ENCODE results near the gene ITPR3.
A peak's percentile ranks its signal among the peaks of the same experiment; 100 is the strongest.

The ITPR3 gene

GRCh38 chr6:33675968-33676367, 54.8 kb downstream of the ITPR3 start:
- Mint-ChIP-seq H3K4me3 (no peak overlapping the region), H3K27ac (no peak overlapping the region), H3K4me1 (no peaks in the 10 kb centered on the region), H3K27me3 (no peaks in the 10 kb centered on the region), H3K9me3 (no peaks in the 10 kb centered on the region)
- ATAC-seq (no peak), DNase-seq (no peak)

GRCh38 chr6:33676416-33677142, 55.5 kb downstream of the ITPR3 start:
- Mint-ChIP-seq H3K9me3 (no peaks in the 10 kb centered on the region), H3K27me3 (no peaks in the 10 kb centered on the region), H3K4me1 (no peaks in the 10 kb centered on the region), H3K4me3 (no peak overlapping the region), H3K27ac (peak overlapping the region in 1 of 2 donors; percentile 77)
- DNase-seq (no peak), ATAC-seq (no peak)

GRCh38 chr6:33677143-33677660, 56.1 kb downstream of the ITPR3 start:
- Mint-ChIP-seq H3K4me3 (no peak overlapping the region), H3K4me1 (peaks cover under 1% of the 10 kb centered on the region), H3K27me3 (no peaks in the 10 kb centered on the region), H3K27ac (no peak overlapping the region), H3K9me3 (no peaks in the 10 kb centered on the region)
- ATAC-seq (no peak), DNase-seq (no peak)

GRCh38 chr6:33677689-33678088, 56.6 kb downstream of the ITPR3 start:
- Mint-ChIP-seq H3K4me1 (peaks cover 6% of the 10 kb centered on the region), H3K27ac (peak overlapping the region in 1 of 2 donors; percentile 49), H3K4me3 (no peak overlapping the region), H3K27me3 (no peaks in the 10 kb centered on the region), H3K9me3 (no peaks in the 10 kb centered on the region)
- ATAC-seq (no peak), DNase-seq (no peak)

- ATAC-seq (no peak), DNase-seq (no peak)
- Mint-ChIP-seq H3K9me3 (no peaks in the 10 kb centered on the region), H3K27ac (no peak overlapping the region), H3K27me3 (no peaks in the 10 kb centered on the region), H3K4me3 (no peak overlapping the region), H3K4me1 (peaks cover 13% of the 10 kb centered on the region)
Observed at GRCh38 chr6:33678233-33678931, 57.3 kb downstream of the ITPR3 start.

GRCh38 chr6:33678932-33679490, 57.9 kb downstream of the ITPR3 start:
- H3K27ac Mint-ChIP-seq, result no peak overlapping the region

GRCh38 chr6:33679761-33680160, 58.6 kb downstream of the ITPR3 start:
- no peaks in the 10 kb centered on the region for H3K27me3 Mint-ChIP-seq
- ATAC-seq (no peak), DNase-seq (no peak)
- H3K9me3 Mint-ChIP-seq, result no peaks in the 10 kb centered on the region
- H3K4me3 Mint-ChIP-seq, result no peak overlapping the region
- H3K4me1 Mint-ChIP-seq, result peaks cover 18% of the 10 kb centered on the region
- peak overlapping the region in 1 of 2 donors; percentile 60 for H3K27ac Mint-ChIP-seq

More at GRCh38 chr6:33678932-33679490, 57.9 kb downstream of the ITPR3 start:
- DNase-seq (no peak), ATAC-seq (no peak)
- Mint-ChIP-seq H3K4me3 (no peak overlapping the region), H3K9me3 (no peaks in the 10 kb centered on the region), H3K27me3 (no peaks in the 10 kb centered on the region), H3K4me1 (peaks cover 18% of the 10 kb centered on the region)

- Mint-ChIP-seq H3K27me3 (no peaks in the 10 kb centered on the region), H3K4me1 (peaks cover 18% of the 10 kb centered on the region), H3K4me3 (no peak overlapping the region), H3K9me3 (no peaks in the 10 kb centered on the region), H3K27ac (no peak overlapping the region)
- DNase-seq (no peak), ATAC-seq (no peak)
Observed at GRCh38 chr6:33682341-33682740, 61.2 kb downstream of the ITPR3 start.

GRCh38 chr6:33683051-33683571, 62.0 kb downstream of the ITPR3 start:
- peak overlapping the region; percentile 87 to 96 for H3K27ac Mint-ChIP-seq
- H3K4me1 Mint-ChIP-seq, result peaks cover 18% of the 10 kb centered on the region
- no peaks in the 10 kb centered on the region for H3K9me3 Mint-ChIP-seq
- H3K4me3 Mint-ChIP-seq, result no peak overlapping the region
- no peaks in the 10 kb centered on the region for H3K27me3 Mint-ChIP-seq
- peak; percentile 55 for ATAC-seq
- peak in 1 of 2 donors; percentile 31 for DNase-seq

- Mint-ChIP-seq H3K9me3 (no peaks in the 10 kb centered on the region), H3K27ac (peak overlapping the region; percentile 87 to 96), H3K4me1 (peaks cover 18% of the 10 kb centered on the region), H3K4me3 (no peak overlapping the region), H3K27me3 (no peaks in the 10 kb centered on the region)
- ATAC-seq (peak; percentile 11), DNase-seq (no peak)
Observed at GRCh38 chr6:33683576-33684427, 62.7 kb downstream of the ITPR3 start.

GRCh38 chr6:33684428-33684896, 63.3 kb downstream of the ITPR3 start:
- ATAC-seq (no peak), DNase-seq (no peak)
- Mint-ChIP-seq H3K4me1 (peaks cover 18% of the 10 kb centered on the region), H3K27me3 (no peaks in the 10 kb centered on the region), H3K27ac (peak overlapping the region in 1 of 2 donors; percentile 96), H3K9me3 (no peaks in the 10 kb centered on the region), H3K4me3 (no peak overlapping the region)

- H3K27me3 Mint-ChIP-seq, result no peaks in the 10 kb centered on the region
- no peak overlapping the region for H3K27ac Mint-ChIP-seq
- no peak overlapping the region for H3K4me3 Mint-ChIP-seq
- H3K4me1 Mint-ChIP-seq, result peaks cover 18% of the 10 kb centered on the region
- H3K9me3 Mint-ChIP-seq, result no peaks in the 10 kb centered on the region
- ATAC-seq, result no peak
- DNase-seq, result no peak
Observed at GRCh38 chr6:33684983-33685382, 63.9 kb downstream of the ITPR3 start.

- DNase-seq (no peak), ATAC-seq (no peak)
- Mint-ChIP-seq H3K27me3 (no peaks in the 10 kb centered on the region), H3K4me1 (peaks cover 18% of the 10 kb centered on the region), H3K9me3 (no peaks in the 10 kb centered on the region), H3K4me3 (no peak overlapping the region), H3K27ac (no peak overlapping the region)
Observed at GRCh38 chr6:33685411-33686224, 64.5 kb downstream of the ITPR3 start.

GRCh38 chr6:33686225-33686924, 65.3 kb downstream of the ITPR3 start:
- Mint-ChIP-seq H3K27ac (peak overlapping the region; percentile 43 to 46), H3K9me3 (no peaks in the 10 kb centered on the region), H3K27me3 (no peaks in the 10 kb centered on the region), H3K4me3 (no peak overlapping the region), H3K4me1 (peaks cover 25% of the 10 kb centered on the region)
- no peak for DNase-seq
- no peak for ATAC-seq
